ENCODE measurements around the gene HABP4.

DNA sequence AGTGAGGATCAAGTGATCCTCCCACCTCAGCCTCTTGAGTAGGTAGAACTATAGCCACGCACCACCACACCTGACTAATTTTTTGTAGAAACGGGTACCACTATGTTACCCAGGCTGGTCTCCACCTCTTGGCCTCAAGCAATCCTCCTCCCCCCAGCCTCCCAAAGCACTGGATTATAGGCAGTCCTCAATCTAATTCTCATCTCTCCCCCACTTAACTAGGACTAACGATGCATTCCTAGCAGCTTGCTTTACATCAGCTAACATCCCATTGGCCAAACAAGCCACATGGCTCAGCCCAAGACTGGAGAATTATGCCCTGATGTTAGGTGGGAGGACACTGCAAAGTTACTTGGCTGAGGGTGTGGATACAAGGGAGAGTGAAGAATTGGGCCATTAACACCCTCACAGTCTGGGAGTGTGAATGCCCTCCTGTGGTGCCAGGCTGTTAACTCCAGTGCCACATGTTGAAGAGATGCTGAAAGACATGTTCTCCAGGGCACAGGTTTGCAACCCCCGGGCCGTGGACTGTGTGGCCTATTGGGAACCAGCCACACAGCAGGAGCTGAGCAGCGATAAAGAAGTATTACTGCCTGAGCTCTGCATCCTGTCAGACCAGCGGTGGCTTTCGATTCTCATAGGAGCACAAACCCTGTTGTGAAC is 26.5 kb upstream of the HABP4 start:
- TF ChIP-seq, protein P1, sequence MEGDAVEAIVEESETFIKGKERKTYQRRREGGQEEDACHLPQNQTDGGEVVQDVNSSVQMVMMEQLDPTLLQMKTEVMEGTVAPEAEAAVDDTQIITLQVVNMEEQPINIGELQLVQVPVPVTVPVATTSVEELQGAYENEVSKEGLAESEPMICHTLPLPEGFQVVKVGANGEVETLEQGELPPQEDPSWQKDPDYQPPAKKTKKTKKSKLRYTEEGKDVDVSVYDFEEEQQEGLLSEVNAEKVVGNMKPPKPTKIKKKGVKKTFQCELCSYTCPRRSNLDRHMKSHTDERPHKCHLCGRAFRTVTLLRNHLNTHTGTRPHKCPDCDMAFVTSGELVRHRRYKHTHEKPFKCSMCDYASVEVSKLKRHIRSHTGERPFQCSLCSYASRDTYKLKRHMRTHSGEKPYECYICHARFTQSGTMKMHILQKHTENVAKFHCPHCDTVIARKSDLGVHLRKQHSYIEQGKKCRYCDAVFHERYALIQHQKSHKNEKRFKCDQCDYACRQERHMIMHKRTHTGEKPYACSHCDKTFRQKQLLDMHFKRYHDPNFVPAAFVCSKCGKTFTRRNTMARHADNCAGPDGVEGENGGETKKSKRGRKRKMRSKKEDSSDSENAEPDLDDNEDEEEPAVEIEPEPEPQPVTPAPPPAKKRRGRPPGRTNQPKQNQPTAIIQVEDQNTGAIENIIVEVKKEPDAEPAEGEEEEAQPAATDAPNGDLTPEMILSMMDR (conservative IDR thresholded peaks at IDR 0.05 in 1 of 2, IDR thresholded peaks at IDR 0.05 in 1 of 2; ENCODE audit: extremely low read depth in 1 of 2, insufficient read depth in 1 of 2, low read depth in 1 of 2, low read length in 2 of 2), result peak in 1 of 2 donors; percentile 5
- TF ChIP-seq EZH2 (IDR thresholded peaks at IDR 0.05; ENCODE audit: borderline replicate concordance, low read length), result no peak

Data from mammary epithelial cell (primary cell).